VCaP (cell line): ENCODE data around the gene SAA4.
"Not testable (repeated sequence)": the region's sequence is repeated elsewhere in the genome, so short reads cannot be mapped to it uniquely, and the experiment has no call there.

Experiments used
- H3K27ac ChIP-seq: fragments of 450-650 bp; 2 replicates; pipeline ENCODE4 v1.5.1; 2017
- TF ChIP-seq, protein P1 (sequence below): fragments of 450-650 bp; conservative IDR thresholded peaks from 2 replicates; pipeline ENCODE4 v1.5.1; 2017; ENCODE audit warnings: mild to moderate bottlenecking, moderate library complexity

The SAA4 gene

DNA sequence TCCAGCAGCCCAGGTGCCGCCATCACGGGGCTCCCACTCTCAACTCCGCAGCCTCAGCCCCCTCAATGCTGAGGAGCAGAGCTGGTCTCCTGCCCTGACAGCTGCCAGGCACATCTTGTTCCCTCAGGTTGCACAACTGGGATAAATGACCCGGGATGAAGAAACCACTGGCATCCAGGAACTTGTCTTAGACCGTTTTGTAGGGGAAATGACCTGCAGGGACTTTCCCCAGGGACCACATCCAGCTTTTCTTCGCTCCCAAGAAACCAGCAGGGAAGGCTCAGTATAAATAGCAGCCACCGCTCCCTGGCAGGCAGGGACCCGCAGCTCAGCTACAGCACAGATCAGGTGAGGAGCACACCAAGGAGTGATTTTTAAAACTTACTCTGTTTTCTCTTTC lies 29.3 kb upstream of the SAA4 start, which contains the start of gene SAA1:
Gene SAA1 (plus strand): TSS at position 316 of the 400 bp plus-strand sequence. CDS start 624 bp downstream, outside the sequence.
- TF ChIP-seq, protein P1, sequence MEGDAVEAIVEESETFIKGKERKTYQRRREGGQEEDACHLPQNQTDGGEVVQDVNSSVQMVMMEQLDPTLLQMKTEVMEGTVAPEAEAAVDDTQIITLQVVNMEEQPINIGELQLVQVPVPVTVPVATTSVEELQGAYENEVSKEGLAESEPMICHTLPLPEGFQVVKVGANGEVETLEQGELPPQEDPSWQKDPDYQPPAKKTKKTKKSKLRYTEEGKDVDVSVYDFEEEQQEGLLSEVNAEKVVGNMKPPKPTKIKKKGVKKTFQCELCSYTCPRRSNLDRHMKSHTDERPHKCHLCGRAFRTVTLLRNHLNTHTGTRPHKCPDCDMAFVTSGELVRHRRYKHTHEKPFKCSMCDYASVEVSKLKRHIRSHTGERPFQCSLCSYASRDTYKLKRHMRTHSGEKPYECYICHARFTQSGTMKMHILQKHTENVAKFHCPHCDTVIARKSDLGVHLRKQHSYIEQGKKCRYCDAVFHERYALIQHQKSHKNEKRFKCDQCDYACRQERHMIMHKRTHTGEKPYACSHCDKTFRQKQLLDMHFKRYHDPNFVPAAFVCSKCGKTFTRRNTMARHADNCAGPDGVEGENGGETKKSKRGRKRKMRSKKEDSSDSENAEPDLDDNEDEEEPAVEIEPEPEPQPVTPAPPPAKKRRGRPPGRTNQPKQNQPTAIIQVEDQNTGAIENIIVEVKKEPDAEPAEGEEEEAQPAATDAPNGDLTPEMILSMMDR: no peak
- H3K27ac ChIP-seq: no peak within 1 kb of the TSS

DNA sequence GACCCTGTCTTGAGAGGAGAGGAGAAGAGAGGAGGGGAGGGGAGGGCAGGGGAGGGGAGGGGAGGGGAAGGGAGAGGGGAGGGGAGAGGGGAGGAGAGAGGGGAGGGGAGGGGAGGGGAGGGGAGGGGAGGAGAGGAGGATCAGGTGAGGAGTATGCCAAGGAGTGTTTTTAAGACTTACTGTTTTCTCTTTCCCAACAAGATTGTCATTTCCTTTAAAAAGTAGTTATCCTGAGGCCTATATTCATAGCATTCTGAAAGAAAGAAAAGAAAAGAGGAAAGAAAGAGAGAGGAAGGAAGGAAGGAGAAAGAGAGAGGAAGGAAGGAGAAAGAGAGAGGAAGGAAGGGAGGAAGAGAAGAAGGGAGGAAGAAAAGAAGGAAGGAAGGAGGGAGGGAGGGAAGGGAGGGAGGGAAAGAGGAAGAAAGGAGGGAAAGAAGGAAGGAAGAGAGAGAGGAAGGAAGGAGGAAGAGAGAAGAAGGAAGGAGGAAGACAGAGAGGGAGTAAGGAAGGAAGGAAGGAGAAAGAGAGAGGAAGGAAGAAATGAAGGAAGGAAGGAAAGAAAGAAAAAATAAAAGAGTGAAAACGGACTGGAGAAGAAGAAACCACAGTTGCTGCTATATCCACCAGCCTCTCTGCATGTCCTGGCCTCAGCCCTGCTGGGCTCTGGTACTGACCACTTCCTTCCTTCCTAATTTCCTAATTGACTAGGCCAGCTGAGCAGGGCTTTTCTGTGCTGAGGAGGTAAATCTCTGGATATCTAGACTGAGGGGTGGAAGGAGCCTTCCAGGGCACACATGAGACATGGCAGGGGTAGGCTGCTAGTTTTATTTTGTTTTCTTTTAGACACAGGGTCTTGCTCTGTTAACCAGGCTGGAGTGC lies 28.3 kb upstream of the SAA4 start:
- TF ChIP-seq, protein P1: no peak
- H3K27ac ChIP-seq: no peak overlapping the region

DNA sequence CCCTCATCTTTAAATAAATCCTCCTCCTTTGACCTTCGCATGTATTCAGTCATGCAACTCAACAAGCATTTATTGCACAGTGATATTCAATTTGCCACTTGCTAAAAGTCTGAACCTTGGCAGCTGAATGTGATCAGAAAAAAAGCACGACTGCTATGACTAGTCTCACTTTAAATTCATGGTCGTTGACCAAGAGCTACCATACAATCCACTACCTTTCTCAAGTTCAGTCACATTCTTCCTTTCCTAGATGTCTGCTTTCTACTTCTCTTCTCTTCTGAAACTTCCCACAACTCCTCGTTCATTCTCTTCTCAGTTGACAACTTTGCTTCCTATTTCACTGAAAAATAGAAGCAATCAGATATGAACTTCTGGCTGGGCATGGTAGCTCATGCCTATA lies 27.4 kb upstream of the SAA4 start:
- TF ChIP-seq, protein P1: no peak
- no peak overlapping the region for H3K27ac ChIP-seq

DNA sequence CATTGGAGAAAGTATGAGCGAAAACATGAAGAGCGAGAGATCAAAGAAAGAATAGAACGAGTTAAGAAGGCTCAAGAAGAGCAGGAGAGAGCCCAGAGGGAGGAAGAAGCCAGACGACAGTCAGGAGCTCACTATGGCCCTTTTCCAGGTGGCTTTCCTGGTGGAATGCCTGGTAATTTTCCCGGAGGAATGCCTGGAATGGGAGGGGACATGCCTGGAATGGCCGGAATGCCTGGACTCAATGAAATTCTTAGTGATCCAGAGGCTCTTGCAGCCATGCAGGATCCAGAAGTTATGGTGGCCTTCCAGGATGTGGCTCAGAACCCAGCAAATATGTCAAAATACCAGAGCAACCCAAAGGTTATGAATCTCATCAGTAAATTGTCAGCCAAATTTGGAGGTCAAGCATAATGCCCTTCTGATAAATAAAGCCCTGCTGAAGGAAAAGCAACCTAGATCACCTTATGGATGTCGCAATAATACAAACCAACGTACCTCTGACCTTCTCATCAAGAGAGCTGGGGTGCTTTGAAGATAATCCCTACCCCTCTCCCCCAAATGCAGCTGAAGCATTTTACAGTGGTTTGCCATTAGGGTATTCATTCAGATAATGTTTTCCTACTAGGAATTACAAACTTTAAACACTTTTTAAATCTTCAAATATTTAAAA lies 26.2 kb upstream of the SAA4 start:
- H3K27ac ChIP-seq: not testable (repeated sequence)

DNA sequence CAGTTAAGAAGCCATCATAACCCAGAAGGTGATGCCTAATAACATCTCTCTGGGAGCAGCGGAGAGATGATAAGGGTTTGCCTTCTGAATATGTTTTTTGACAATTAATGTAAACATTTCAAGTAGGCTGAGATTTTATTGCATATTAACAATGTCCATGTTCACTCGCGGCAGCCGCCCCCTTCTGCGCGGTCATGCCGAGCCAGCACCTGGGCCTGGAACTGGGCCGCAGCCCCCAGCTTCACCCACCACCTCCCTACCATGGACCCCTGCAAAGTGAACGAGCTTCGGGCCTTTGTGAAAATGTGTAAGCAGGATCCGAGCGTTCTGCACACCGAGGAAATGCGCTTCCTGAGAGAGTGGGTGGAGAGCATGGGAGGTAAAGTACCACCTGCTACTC lies 25.1 kb upstream of the SAA4 start:
- TF ChIP-seq, protein P1: no peak
- H3K27ac ChIP-seq: no peak overlapping the region

DNA sequence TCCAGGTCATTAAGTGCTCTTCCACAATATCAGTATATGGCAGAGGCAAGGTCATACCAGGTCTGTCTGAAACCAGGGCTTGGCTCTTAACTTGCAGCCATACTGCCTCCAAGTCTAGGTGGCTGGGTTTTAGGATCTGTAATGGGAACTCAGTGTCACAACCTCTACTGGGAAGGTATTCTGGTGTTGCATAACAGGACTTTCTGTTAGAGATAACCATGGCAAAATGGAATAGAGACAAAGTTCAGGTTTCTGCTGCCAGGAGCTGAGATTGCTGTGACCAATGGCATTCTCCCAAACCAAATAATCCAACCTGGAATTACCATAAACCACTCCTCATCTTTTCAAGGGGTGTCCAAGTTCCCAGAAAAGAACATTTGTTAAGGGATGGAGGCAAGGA lies 22.7 kb upstream of the SAA4 start:
- H3K27ac ChIP-seq: no peak overlapping the region
- TF ChIP-seq, protein P1: no peak

DNA sequence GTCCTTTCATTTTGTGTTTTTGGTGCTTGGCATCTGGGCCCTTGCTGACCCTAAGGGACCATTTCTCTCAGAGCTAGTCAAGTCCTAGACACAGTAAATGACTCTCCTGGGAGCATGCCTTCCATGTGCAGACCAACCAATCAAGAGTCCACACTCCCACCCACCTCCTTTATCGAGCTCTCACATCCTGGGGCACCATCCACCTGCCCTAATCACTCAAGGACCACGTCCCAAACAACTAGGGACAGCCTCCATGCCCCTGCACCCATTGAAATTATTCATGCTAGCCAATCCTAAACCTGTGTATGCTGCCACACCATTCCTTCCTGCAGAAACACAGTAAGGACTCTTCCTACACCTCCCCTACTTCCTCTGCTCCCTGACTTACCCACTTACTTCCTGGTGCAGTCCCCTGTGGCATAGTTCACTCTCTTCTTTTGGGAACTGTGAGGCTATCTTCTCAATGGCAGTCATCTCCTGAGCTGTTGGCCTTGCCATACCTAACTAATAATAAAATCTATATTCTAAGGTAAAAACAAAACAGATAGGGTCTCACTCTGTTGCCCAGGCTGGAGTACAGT lies 18.3 kb upstream of the SAA4 start:
- TF ChIP-seq, protein P1: no peak
- no peak overlapping the region for H3K27ac ChIP-seq
